ENCODE data around the gene LRRC15. TPM values are rescaled to one million over a fixed set of nuclear protein-coding genes. Genes with fewer than 3 reads are reported as not detected.

Gene LRRC15
- 1 to 10 TPM in 1 of 2 donors, not detected in 1; 1.1 TPM for total RNA-seq

GRCh38 chr3:194369522-194370279 lies at the start of gene LRRC15:
LRRC15 (minus strand) TSS chr3:194369743; CDS start chr3:194361043, 8,700 bp downstream.
- H3K27me3 ChIP-seq (replicated peaks; ENCODE audit: insufficient read depth) = peaks cover 8% of the 10 kb centered on the region
- WGBS = 15% methylated on average over 21 of the region's 21 CpGs
- no peak within 1 kb of the TSS for H3K27ac ChIP-seq
- DNase-seq (ENCODE audit: low spot score) = no peak
- H3K9me3 ChIP-seq = no peaks in the 10 kb centered on the region
- TF ChIP-seq POLR2AphosphoS5 (IDR thresholded peaks at IDR 0.05) = no peak
- no peak for TF ChIP-seq POLR2A (IDR thresholded peaks at IDR 0.05)
- TF ChIP-seq CTCF (IDR thresholded peaks at IDR 0.05) = no peak
- no peaks in the 10 kb centered on the region for H3K36me3 ChIP-seq
- H3K4me1 ChIP-seq (replicated peaks) = no peaks in the 10 kb centered on the region
- H3K4me3 ChIP-seq = no peak within 1 kb of the TSS
- intact Hi-C loops (cut with DNase I) = no loop called here

- Histone ChIP-seq H3K4me1 (replicated peaks) (no peaks in the 10 kb centered on the region), H3K36me3 (no peaks in the 10 kb centered on the region), H3K27ac (no peak overlapping the region), H3K4me3 (no peak overlapping the region), H3K27me3 (replicated peaks; ENCODE audit: insufficient read depth) (no peaks in the 10 kb centered on the region), H3K9me3 (no peaks in the 10 kb centered on the region)
- 94% methylated on average over 2 of the region's 2 CpGs for WGBS
- TF ChIP-seq POLR2AphosphoS5 (IDR thresholded peaks at IDR 0.05) = no peak
- no peak for TF ChIP-seq CTCF (IDR thresholded peaks at IDR 0.05)
- intact Hi-C loops (cut with DNase I) = no loop called here
- no peak for DNase-seq (ENCODE audit: low spot score)
Measured at GRCh38 chr3:194418671-194419070, 49.1 kb upstream of the LRRC15 start.

GRCh38 chr3:194407423-194407822 lies 37.9 kb upstream of the LRRC15 start:
- Histone ChIP-seq H3K27ac (no peak overlapping the region), H3K4me3 (no peak overlapping the region), H3K27me3 (replicated peaks; ENCODE audit: insufficient read depth) (no peaks in the 10 kb centered on the region), H3K9me3 (no peaks in the 10 kb centered on the region), H3K4me1 (replicated peaks) (no peaks in the 10 kb centered on the region), H3K36me3 (no peaks in the 10 kb centered on the region)
- no peak for TF ChIP-seq POLR2AphosphoS5 (IDR thresholded peaks at IDR 0.05)
- TF ChIP-seq CTCF (IDR thresholded peaks at IDR 0.05) = no peak
- TF ChIP-seq POLR2A (IDR thresholded peaks at IDR 0.05) = no peak
- DNase-seq (ENCODE audit: low spot score) = no peak
- WGBS = 88% methylated on average over 7 of the region's 7 CpGs
- intact Hi-C loops (cut with DNase I) = no loop called here

GRCh38 chr3:194405766-194406165 lies 36.2 kb upstream of the LRRC15 start:
- Histone ChIP-seq H3K27ac (no peak overlapping the region), H3K4me3 (no peak overlapping the region), H3K9me3 (no peaks in the 10 kb centered on the region), H3K36me3 (no peaks in the 10 kb centered on the region), H3K27me3 (replicated peaks; ENCODE audit: insufficient read depth) (no peaks in the 10 kb centered on the region), H3K4me1 (replicated peaks) (no peaks in the 10 kb centered on the region)
- intact Hi-C loops (cut with DNase I) = no loop called here
- DNase-seq (ENCODE audit: low spot score) = no peak
- 96% methylated on average over 2 of the region's 2 CpGs for WGBS
- TF ChIP-seq POLR2AphosphoS5 (IDR thresholded peaks at IDR 0.05) = no peak

- Histone ChIP-seq H3K36me3 (no peaks in the 10 kb centered on the region), H3K4me3 (no peak overlapping the region), H3K27me3 (replicated peaks; ENCODE audit: insufficient read depth) (no peaks in the 10 kb centered on the region), H3K27ac (no peak overlapping the region), H3K4me1 (replicated peaks) (no peaks in the 10 kb centered on the region), H3K9me3 (no peaks in the 10 kb centered on the region)
- WGBS = 29% methylated on average over 10 of the region's 10 CpGs
- TF ChIP-seq CTCF (IDR thresholded peaks at IDR 0.05) (peak; percentile 29 to 79 (median 72)), POLR2A (IDR thresholded peaks at IDR 0.05) (no peak)
- peak; percentile 61 for DNase-seq (ENCODE audit: low spot score)
- intact Hi-C loops (cut with DNase I) = loop anchor here (1.0 kb wide), 1 partner anchor 69 kb away; no protein-coding TSS in a partner anchor
Measured at GRCh38 chr3:194404365-194405140, 35.0 kb upstream of the LRRC15 start.
